GM12891 (cell line): ENCODE data around the gene STEAP2.

ENCODE experiments used
- PAX5 ChIP-seq: IDR thresholded peaks from 2 replicates; pipeline ENCODE4 v1.6.1; 2011; ENCODE audit warnings: low read length, moderate library complexity, mild to moderate bottlenecking; ENCODE audit not compliant: insufficient read depth, severe bottlenecking
- POLR2A ChIP-seq: IDR thresholded peaks from 2 replicates; pipeline ENCODE4 v1.6.1; 2011; ENCODE audit warnings: low read depth, low read length, control low read depth
- POLR2AphosphoS5 ChIP-seq: IDR thresholded peaks from 2 replicates; pipeline ENCODE4 v1.6.1; 2011; ENCODE audit warnings: low read depth, low read length, control low read depth
- SPI1 ChIP-seq: IDR thresholded peaks from 2 replicates; pipeline ENCODE4 v1.6.1; 2011; ENCODE audit warnings: low read depth, low read length, control low read depth
- TAF1 ChIP-seq: IDR thresholded peaks from 2 replicates; pipeline ENCODE4 v1.6.1; 2011; ENCODE audit warnings: low read depth, low read length, control low read depth

GRCh38 chr7:90187507-90188050 lies 24.0 kb upstream of the STEAP2 start:
- TF ChIP-seq POLR2A (no peak), POLR2AphosphoS5 (no peak), TAF1 (no peak), SPI1 (peak; percentile 18; the same call in 1 of the 2 replicates), PAX5 (no peak)
